Effector memory CD4-positive, alpha-beta T cell (primary cell): ENCODE results near the gene SORCS2.

Experiments used
- DNase-seq, 3 donors: peaks; one replicate each; pipeline ENCODE4 v3.0.0-alpha.2; 2020
- H3K27ac ChIP-seq: 2 replicates; pipeline ENCODE4 v1.7.0; 2013; ENCODE audit warnings: mild to moderate bottlenecking, low read length, moderate library complexity; ENCODE audit not compliant: insufficient read depth, poor library complexity, severe bottlenecking
- H3K27me3 ChIP-seq: replicated peaks from 2 replicates; pipeline ENCODE4 v1.7.0; 2013; ENCODE audit warnings: mild to moderate bottlenecking, low read length; ENCODE audit not compliant: insufficient read depth, control insufficient read depth, poor library complexity, severe bottlenecking
- H3K36me3 ChIP-seq: 2 replicates; pipeline ENCODE4 v1.7.0; 2013; ENCODE audit warnings: mild to moderate bottlenecking, low read length, moderate library complexity; ENCODE audit not compliant: control insufficient read depth, insufficient read depth
- H3K4me1 ChIP-seq: 2 replicates; pipeline ENCODE4 v1.7.0; 2013; ENCODE audit warnings: low read length, mild to moderate bottlenecking; ENCODE audit not compliant: control insufficient read depth, insufficient read depth, poor library complexity, severe bottlenecking
- H3K4me3 ChIP-seq: 2 replicates; pipeline ENCODE4 v1.7.0; 2013; ENCODE audit warnings: low read length, low read depth, mild to moderate bottlenecking; ENCODE audit not compliant: insufficient read depth, poor library complexity, severe bottlenecking
- H3K9me3 ChIP-seq: 2 replicates; pipeline ENCODE4 v1.7.0; 2013; ENCODE audit warnings: mild to moderate bottlenecking, low read length, moderate library complexity; ENCODE audit not compliant: control insufficient read depth

SORCS2 gene

GRCh38 chr4:7294176-7294756 lies 101.9 kb downstream of the SORCS2 start:
- Histone ChIP-seq H3K4me3 (no peak overlapping the region), H3K27me3 (no peaks in the 10 kb centered on the region), H3K27ac (no peak overlapping the region), H3K9me3 (no peaks in the 10 kb centered on the region), H3K4me1 (no peaks in the 10 kb centered on the region), H3K36me3 (no peaks in the 10 kb centered on the region)
- no peak for DNase-seq

GRCh38 chr4:7295197-7295910 lies 103.0 kb downstream of the SORCS2 start:
- H3K9me3 ChIP-seq = no peaks in the 10 kb centered on the region
- H3K4me1 ChIP-seq = no peaks in the 10 kb centered on the region
- no peak for DNase-seq
- no peaks in the 10 kb centered on the region for H3K36me3 ChIP-seq
- no peak overlapping the region for H3K4me3 ChIP-seq
- no peak overlapping the region for H3K27ac ChIP-seq
- H3K27me3 ChIP-seq = no peaks in the 10 kb centered on the region

DNA sequence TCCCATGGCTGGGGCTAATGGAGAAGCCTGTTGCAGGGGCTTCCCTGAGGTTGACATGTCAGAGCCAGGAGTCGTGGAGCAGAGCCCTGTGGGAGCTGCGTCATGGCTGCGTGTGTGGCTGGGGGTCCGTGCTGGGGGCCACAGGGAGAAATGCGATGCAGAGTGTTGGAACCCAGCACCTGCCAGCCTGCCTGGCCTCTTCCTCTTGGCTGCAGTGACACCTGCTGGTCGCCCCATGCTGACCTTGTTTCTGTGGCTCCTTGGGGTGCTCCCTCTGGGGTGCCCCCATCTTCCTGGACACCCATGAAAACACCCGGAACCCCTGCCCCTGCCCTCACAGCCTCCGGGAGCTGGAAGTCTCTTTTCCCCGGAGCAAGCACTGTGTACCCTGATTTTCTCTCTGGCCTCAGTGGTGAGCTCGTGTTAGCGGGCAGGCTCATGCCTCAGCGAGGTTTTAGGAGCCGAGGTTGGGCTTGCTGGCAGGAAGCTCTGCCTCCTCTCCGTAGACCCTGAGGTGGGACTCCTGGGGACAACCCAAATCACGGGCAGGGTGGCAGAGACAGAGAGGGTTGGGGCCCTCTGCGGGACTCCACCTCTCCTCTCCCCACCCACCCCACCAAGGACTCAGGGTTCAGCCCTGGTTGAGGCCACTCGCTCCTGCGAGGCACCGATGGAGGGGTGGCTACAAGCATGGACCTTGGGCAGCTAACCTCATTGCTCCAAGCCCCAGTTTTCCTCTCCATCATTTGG lies 103.7 kb downstream of the SORCS2 start:
- H3K4me3 ChIP-seq = no peak overlapping the region
- no peaks in the 10 kb centered on the region for H3K9me3 ChIP-seq
- no peaks in the 10 kb centered on the region for H3K27me3 ChIP-seq
- H3K27ac ChIP-seq = no peak overlapping the region
- DNase-seq = no peak
- H3K4me1 ChIP-seq = no peaks in the 10 kb centered on the region
- no peaks in the 10 kb centered on the region for H3K36me3 ChIP-seq

GRCh38 chr4:7296661-7297335 lies 104.5 kb downstream of the SORCS2 start:
- no peaks in the 10 kb centered on the region for H3K27me3 ChIP-seq
- no peak for DNase-seq
- H3K4me1 ChIP-seq = no peaks in the 10 kb centered on the region
- H3K27ac ChIP-seq = no peak overlapping the region
- no peaks in the 10 kb centered on the region for H3K36me3 ChIP-seq
- no peak overlapping the region for H3K4me3 ChIP-seq
- H3K9me3 ChIP-seq = no peaks in the 10 kb centered on the region

GRCh38 chr4:7297374-7297773 lies 105.0 kb downstream of the SORCS2 start:
- Histone ChIP-seq H3K36me3 (no peaks in the 10 kb centered on the region), H3K4me3 (no peak overlapping the region), H3K27me3 (no peaks in the 10 kb centered on the region), H3K27ac (no peak overlapping the region), H3K9me3 (no peaks in the 10 kb centered on the region), H3K4me1 (no peaks in the 10 kb centered on the region)
- DNase-seq = no peak

DNA sequence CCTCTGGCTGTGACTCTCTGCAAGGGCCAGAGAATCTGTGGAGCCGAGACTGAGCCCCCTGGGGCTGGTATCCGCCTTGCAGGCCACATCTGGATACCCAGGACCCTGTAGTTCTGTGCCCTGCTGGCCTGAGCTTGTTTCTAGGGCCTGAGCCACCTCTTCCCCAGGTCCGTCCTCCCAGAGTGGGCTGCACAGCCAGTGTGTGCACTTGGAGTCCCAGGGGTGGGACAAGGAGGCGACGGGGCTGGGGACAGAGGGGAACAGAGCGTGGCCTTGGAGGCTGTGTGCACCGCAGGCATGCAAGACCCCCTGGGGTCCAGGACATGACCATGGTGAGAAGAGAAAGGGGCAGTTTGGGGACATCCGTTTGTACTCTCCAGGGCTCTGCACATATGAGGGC lies 105.5 kb downstream of the SORCS2 start:
- H3K27me3 ChIP-seq = no peaks in the 10 kb centered on the region
- no peaks in the 10 kb centered on the region for H3K9me3 ChIP-seq
- H3K4me1 ChIP-seq = no peaks in the 10 kb centered on the region

DNA sequence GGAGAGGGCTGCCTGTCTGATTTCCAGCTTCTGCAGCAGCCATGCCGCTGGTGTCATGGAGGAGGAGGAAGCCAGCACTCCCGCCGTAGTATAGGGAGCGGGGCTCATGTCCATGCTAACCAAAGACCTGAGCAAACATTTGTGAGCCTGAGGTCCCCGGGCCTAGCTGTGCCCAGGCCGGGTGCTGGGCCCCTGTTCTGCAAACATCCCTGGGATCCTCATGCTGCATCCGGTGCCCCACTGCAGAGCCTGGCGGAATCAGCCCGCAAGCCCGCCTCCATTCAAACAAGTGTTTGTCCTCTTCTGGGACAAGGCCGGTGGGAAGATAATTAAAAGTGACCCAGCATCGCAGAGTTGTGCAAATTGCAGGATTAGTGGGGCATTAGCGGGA lies 106.3 kb downstream of the SORCS2 start:
- no peak overlapping the region for H3K27ac ChIP-seq
- DNase-seq = no peak
- H3K27me3 ChIP-seq = no peaks in the 10 kb centered on the region
- no peaks in the 10 kb centered on the region for H3K9me3 ChIP-seq
- H3K36me3 ChIP-seq = no peaks in the 10 kb centered on the region
- no peak overlapping the region for H3K4me3 ChIP-seq
- H3K4me1 ChIP-seq = no peaks in the 10 kb centered on the region

More for the DNA sequence above, 105.5 kb downstream of the SORCS2 start:
- no peak overlapping the region for H3K27ac ChIP-seq
- H3K36me3 ChIP-seq = no peaks in the 10 kb centered on the region
- no peak for DNase-seq
- no peak overlapping the region for H3K4me3 ChIP-seq

GRCh38 chr4:7299010-7299907 lies 106.9 kb downstream of the SORCS2 start:
- H3K27ac ChIP-seq = no peak overlapping the region
- no peaks in the 10 kb centered on the region for H3K27me3 ChIP-seq
- DNase-seq = no peak
- H3K36me3 ChIP-seq = no peaks in the 10 kb centered on the region
- H3K4me1 ChIP-seq = no peaks in the 10 kb centered on the region
- no peaks in the 10 kb centered on the region for H3K9me3 ChIP-seq
- H3K4me3 ChIP-seq = no peak overlapping the region

DNA sequence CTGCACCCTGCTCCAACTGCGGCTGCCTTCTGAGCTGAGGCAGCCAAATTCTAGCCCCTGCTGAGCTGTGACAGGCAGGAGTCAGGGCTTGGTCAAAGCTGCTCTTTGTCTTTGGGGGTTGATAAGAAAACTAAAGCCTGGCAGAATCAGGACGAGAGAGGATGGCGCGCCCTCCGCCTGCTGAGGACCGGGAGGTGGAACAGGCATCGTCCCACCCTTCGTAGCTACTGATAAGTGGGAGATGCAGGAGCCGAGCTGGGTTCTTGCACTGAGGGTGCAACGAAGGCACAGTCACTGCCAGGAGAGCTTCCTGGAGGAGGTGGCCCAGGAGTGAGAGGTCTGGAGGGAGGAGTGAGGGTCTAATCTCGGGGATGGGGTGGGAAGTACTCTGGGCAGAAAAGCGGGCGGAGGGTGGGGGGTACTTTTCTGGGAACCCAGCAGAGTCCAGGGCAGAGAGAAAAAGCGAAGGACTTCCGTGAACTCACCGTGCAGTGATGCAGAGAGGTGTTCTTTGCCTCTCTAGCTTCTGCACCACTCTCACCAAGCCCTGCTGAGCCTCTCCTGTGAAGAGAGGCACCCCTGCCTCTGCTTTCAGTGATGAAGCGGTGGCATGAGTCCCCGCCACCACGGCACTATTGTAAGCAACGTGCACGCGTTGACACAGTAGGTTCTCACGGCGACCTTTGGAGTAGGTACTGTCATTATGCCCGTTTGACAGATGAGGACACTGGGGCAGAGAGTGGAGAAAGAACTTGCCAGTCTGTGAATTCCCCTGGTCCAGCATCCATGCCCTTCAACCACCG lies 107.8 kb downstream of the SORCS2 start:
- H3K4me1 ChIP-seq = no peaks in the 10 kb centered on the region
- no peak overlapping the region for H3K4me3 ChIP-seq
- no peak for DNase-seq
- H3K27ac ChIP-seq = no peak overlapping the region
- H3K36me3 ChIP-seq = no peaks in the 10 kb centered on the region
- no peaks in the 10 kb centered on the region for H3K27me3 ChIP-seq
- H3K9me3 ChIP-seq = no peaks in the 10 kb centered on the region
